Keratinocyte (primary cell): ENCODE data around the gene ITGA3. TPM values are rescaled to one million over a fixed set of nuclear protein-coding genes. Genes with fewer than 3 reads are reported as not detected.

Source experiments
- DNase-seq: peaks from one replicate; pipeline ENCODE4 v3.0.0-alpha.2; 2011; ENCODE audit warnings: low read depth, missing footprints, low spot score
- FAIRE-seq: peaks from 2 replicates; lab custom pipeline; 2011; peaks lifted over from hg19 to GRCh38; lab: Jason Lieb, UNC
- H2AFZ ChIP-seq: 2 replicates; pipeline ENCODE4 v1.6.0; 2012; ENCODE audit warnings: low read length, control low read depth, inconsistent platforms; ENCODE audit not compliant: control insufficient read depth
- H3K27ac ChIP-seq: 2 replicates; pipeline ENCODE4 v1.5.1; 2011; ENCODE audit warnings: low read length; ENCODE audit not compliant: control insufficient read depth, insufficient read depth
- H3K27me3 ChIP-seq: 3 replicates; pipeline ENCODE4 v1.6.0; 2011; ENCODE audit warnings: low read length; ENCODE audit not compliant: control insufficient read depth, insufficient read depth; ENCODE audit errors: extremely low read depth
- H3K36me3 ChIP-seq, 2 experiments: 2 replicates in 1 of 2; 3 replicates in 1 of 2; pipeline ENCODE4 v1.5.1; 2011; ENCODE audit warnings: low read length in 2 of 2, mild to moderate bottlenecking in 1 of 2; ENCODE audit not compliant: control insufficient read depth in 2 of 2, insufficient read depth in 2 of 2; ENCODE audit errors: extremely low read depth in 1 of 2
- H3K4me1 ChIP-seq: 3 replicates; pipeline ENCODE4 v1.5.1; 2011; ENCODE audit warnings: low read length; ENCODE audit not compliant: control insufficient read depth, insufficient read depth; ENCODE audit errors: extremely low read depth
- H3K4me2 ChIP-seq: 3 replicates; pipeline ENCODE4 v1.6.0; 2011; ENCODE audit warnings: low read depth, low read length; ENCODE audit not compliant: control insufficient read depth, insufficient read depth; ENCODE audit errors: extremely low read depth
- H3K4me3 ChIP-seq, 3 experiments: fragments of 200-600 bp in 1 of 3; sonication (generic) in 1 of 3; 2 replicates in 2 of 3; 3 replicates in 1 of 3; pipeline ENCODE4 v1.5.1; 2011 to 2016; ENCODE audit warnings: low read length in 3 of 3, mild to moderate bottlenecking in 3 of 3, control low read depth in 2 of 3, inconsistent platforms in 1 of 3, low read depth in 1 of 3, mixed read lengths in 1 of 3, mixed run types in 1 of 3, moderate library complexity in 1 of 3; ENCODE audit not compliant: control insufficient read depth in 2 of 3, insufficient read depth in 2 of 3; ENCODE audit errors: extremely low read depth in 1 of 3
- H3K79me2 ChIP-seq: 2 replicates; pipeline ENCODE4 v1.6.0; 2012; ENCODE audit warnings: low read length; ENCODE audit not compliant: control insufficient read depth, insufficient read depth
- H3K9ac ChIP-seq: 3 replicates; pipeline ENCODE4 v1.6.0; 2011; ENCODE audit warnings: low read length; ENCODE audit not compliant: control insufficient read depth, insufficient read depth; ENCODE audit errors: extremely low read depth
- H3K9me1 ChIP-seq: 3 replicates; pipeline ENCODE4 v1.6.0; 2011; ENCODE audit warnings: low read length; ENCODE audit not compliant: control insufficient read depth, insufficient read depth; ENCODE audit errors: extremely low read depth
- H3K9me3 ChIP-seq: 2 replicates; pipeline ENCODE4 v1.5.1; 2012; ENCODE audit warnings: low read depth, low read length; ENCODE audit not compliant: control insufficient read depth
- H4K20me1 ChIP-seq: 3 replicates; pipeline ENCODE4 v1.6.0; 2011; ENCODE audit warnings: low read length; ENCODE audit not compliant: control insufficient read depth, insufficient read depth; ENCODE audit errors: extremely low read depth
- EZH2 ChIP-seq: IDR thresholded peaks from one replicate; pipeline ENCODE4 v1.6.1; 2012; ENCODE audit warnings: inconsistent platforms, mild to moderate bottlenecking, low read length, moderate library complexity
- dilution Hi-C: fragments of 300-500 bp; cut with MboI; formaldehyde crosslinking; loops from one replicate; pipeline ENCODE4 v1.7.0; 2020; ENCODE audit warnings: low sequenced_read_pairs; ENCODE audit not compliant: extremely low pct_ligation_motif_present
- polyA plus RNA-seq, 5 experiments: library from polyadenylated mRNA; depleted of rRNA in 3 of 5; stranded (reverse) in 3 of 5; stranded (forward) in 1 of 5; unstranded in 1 of 5; fragments of >200 nt; gene quantifications; 1 replicate in 1 of 5; 2 replicates in 3 of 5; 3 replicates in 1 of 5; pipeline versions ENCODE4 v1.2.1 to v1.2.3, GENCODE V29; 2011 to 2012; ENCODE audit warnings: missing spikeins in 2 of 5, low read depth in 1 of 5, low replicate concordance in 1 of 5
- TF ChIP-seq, protein P1 (sequence below), 3 experiments: IDR thresholded peaks in 1 of 3; conservative IDR thresholded peaks in 1 of 3; optimal IDR thresholded peaks in 1 of 3; 2 replicates in 2 of 3; 3 replicates in 1 of 3; pipeline versions ENCODE3 to v1.5.1; 2011; ENCODE audit warnings: low read length in 3 of 3, mild to moderate bottlenecking in 3 of 3, moderate library complexity in 2 of 3, control low read depth in 1 of 3, inconsistent platforms in 1 of 3; ENCODE audit not compliant: insufficient read depth in 2 of 3; ENCODE audit errors: extremely low read depth in 1 of 3

The ITGA3 gene
- polyA plus RNA-seq, 1 donor (not counting 4 experiments of a cell fraction or from before 2014, with no cell fraction given), result 427 TPM

DNA sequence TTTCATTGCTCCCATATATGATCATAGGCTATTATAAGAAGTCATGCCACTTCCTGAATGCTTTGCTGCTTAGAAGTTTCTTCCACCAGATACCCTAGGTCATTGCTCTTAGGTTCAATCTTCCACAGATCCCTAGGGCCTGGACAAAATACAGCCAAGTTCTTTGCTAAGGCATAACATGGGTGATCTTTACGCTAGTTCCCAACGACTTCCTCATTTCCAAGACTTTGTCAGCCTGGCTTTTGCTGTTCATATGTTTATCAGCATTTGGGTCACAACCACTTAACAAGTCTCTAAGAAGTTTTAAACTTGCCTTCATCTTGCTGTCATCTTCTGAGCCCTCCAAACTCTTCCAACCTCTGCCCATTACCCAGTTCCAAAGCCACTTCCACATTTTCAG, 40.8 kb upstream of the ITGA3 start:
- Histone ChIP-seq H3K36me3 (no peaks in the 10 kb centered on the region), H3K9me1 (no peaks in the 10 kb centered on the region), H3K4me2 (no peak overlapping the region), H3K9ac (no peak overlapping the region), H2AFZ (no peak overlapping the region), H3K79me2 (no peaks in the 10 kb centered on the region), H3K4me3 (no peak overlapping the region), H3K9me3 (peaks cover 6% of the 10 kb centered on the region), H3K4me1 (peaks cover 7% of the 10 kb centered on the region), H3K27ac (no peak overlapping the region), H3K27me3 (no peaks in the 10 kb centered on the region), H4K20me1 (no peaks in the 10 kb centered on the region)
- TF ChIP-seq, protein P1, sequence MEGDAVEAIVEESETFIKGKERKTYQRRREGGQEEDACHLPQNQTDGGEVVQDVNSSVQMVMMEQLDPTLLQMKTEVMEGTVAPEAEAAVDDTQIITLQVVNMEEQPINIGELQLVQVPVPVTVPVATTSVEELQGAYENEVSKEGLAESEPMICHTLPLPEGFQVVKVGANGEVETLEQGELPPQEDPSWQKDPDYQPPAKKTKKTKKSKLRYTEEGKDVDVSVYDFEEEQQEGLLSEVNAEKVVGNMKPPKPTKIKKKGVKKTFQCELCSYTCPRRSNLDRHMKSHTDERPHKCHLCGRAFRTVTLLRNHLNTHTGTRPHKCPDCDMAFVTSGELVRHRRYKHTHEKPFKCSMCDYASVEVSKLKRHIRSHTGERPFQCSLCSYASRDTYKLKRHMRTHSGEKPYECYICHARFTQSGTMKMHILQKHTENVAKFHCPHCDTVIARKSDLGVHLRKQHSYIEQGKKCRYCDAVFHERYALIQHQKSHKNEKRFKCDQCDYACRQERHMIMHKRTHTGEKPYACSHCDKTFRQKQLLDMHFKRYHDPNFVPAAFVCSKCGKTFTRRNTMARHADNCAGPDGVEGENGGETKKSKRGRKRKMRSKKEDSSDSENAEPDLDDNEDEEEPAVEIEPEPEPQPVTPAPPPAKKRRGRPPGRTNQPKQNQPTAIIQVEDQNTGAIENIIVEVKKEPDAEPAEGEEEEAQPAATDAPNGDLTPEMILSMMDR (optimal IDR thresholded peaks at IDR 0.05 in 1 of 3, IDR thresholded peaks at IDR 0.05 in 1 of 3, conservative IDR thresholded peaks at IDR 0.05 in 1 of 3; ENCODE audit: extremely low read depth in 1 of 3, insufficient read depth in 2 of 3, low read length in 3 of 3), result no peak
- no peak for TF ChIP-seq EZH2
- no peak for DNase-seq
- FAIRE-seq, result no peak
- dilution Hi-C loops, result no loop called here

DNA sequence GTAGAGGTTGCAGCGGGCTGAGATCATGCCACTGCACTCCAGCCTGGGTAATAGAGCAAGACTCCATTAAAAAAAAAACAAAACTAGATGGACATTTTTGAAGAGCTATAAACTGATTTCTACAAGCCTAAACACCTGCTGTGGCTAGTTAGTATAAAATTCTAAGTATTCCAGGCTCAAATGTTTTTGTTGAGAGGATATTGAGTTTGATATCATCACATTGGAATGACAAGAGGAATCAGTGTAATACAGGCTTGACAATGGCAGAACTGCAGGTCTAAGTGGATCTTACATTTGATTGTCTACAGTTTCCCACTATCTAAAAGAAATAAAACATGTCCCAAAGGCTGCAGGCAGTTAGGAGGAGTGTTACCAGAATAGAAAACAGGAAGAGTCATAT, 37.0 kb upstream of the ITGA3 start:
- Histone ChIP-seq H3K27me3 (no peaks in the 10 kb centered on the region), H3K9me3 (peaks cover 5% of the 10 kb centered on the region), H3K9me1 (no peaks in the 10 kb centered on the region), H3K4me2 (no peak overlapping the region), H2AFZ (no peak overlapping the region), H3K4me3 (no peak overlapping the region), H3K27ac (no peak overlapping the region), H3K79me2 (no peaks in the 10 kb centered on the region), H4K20me1 (no peaks in the 10 kb centered on the region), H3K4me1 (peaks cover 7% of the 10 kb centered on the region), H3K9ac (no peak overlapping the region), H3K36me3 (no peaks in the 10 kb centered on the region)
- dilution Hi-C loops, result no loop called here
- DNase-seq (no peak), FAIRE-seq (no peak)
- no peak for TF ChIP-seq EZH2
- TF ChIP-seq, protein P1 (optimal IDR thresholded peaks at IDR 0.05 in 1 of 3, IDR thresholded peaks at IDR 0.05 in 1 of 3, conservative IDR thresholded peaks at IDR 0.05 in 1 of 3; ENCODE audit: extremely low read depth in 1 of 3, insufficient read depth in 2 of 3, low read length in 3 of 3), result no peak
